Measurements from ENCODE around the gene TADA1.
A peak's percentile ranks its signal among the peaks of the same experiment; 100 is the strongest.

Gene TADA1

GRCh38 chr1:166875734-166876539 lies at the start of gene TADA1:
TADA1 (minus strand) TSS chr1:166876264; CDS start chr1:166876233, 31 bp downstream.
- DNase-seq, result peak; percentile 100

- no peak for DNase-seq
Observed at GRCh38 chr1:166924823-166925541, 48.9 kb upstream of the TADA1 start.

- DNase-seq, result peak; percentile 36
Observed at GRCh38 chr1:166920561-166921475, 44.8 kb upstream of the TADA1 start.

GRCh38 chr1:166918956-166919316 lies 42.9 kb upstream of the TADA1 start:
- DNase-seq, result no peak

- DNase-seq, result no peak
Observed at GRCh38 chr1:166918088-166918955, 42.3 kb upstream of the TADA1 start.

- DNase-seq, result no peak
Observed at GRCh38 chr1:166915941-166916340, 39.9 kb upstream of the TADA1 start.

GRCh38 chr1:166915042-166915441 lies 39.0 kb upstream of the TADA1 start:
- DNase-seq, result no peak

- DNase-seq, result no peak
Observed at GRCh38 chr1:166914111-166914510, 38.0 kb upstream of the TADA1 start.

DNA sequence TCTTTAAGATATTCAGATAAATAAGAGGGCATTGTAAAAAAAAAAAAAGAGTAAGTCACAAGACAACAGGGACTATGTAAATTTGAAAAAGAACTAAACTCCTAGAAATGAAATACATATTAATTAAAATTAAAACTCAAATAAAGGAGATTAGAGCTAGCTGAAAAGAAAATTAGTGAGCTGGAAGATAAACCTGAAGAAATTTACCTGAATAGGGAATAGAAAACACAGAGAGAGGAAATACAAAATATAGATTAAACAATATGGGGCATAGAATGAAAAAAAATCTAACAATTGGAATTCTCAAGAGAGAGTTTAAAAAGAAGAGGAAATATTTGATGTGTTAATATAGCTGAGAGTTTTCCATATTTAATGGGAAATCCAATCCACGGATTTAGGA lies 35.6 kb upstream of the TADA1 start:
- no peak for DNase-seq

- peak; percentile 93 for DNase-seq
Observed at GRCh38 chr1:166910396-166910994, 34.4 kb upstream of the TADA1 start.

DNA sequence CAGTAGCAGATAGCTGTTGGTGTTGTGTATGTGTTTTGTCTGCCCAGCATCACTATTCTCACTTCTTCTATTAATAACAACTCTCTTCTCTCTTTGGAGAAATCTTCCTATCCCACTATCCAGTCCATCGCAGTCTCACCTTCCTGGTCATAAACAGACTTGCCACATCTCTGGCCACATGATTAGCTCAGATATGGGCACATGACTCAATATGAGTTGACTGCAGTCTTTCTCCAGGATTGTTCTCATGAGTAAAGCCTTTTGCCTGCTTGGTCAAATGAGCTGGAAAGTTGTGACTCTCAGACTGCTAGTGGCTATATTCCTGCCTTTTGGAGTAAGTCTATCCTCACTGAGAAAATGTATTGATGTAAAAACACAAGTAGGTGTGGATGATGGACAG lies 32.9 kb upstream of the TADA1 start:
- no peak for DNase-seq

- DNase-seq, result no peak
Observed at GRCh38 chr1:166907763-166908162, 31.7 kb upstream of the TADA1 start.

GRCh38 chr1:166907051-166907450 lies 31.0 kb upstream of the TADA1 start:
- no peak for DNase-seq

GRCh38 chr1:166906647-166907046 lies 30.6 kb upstream of the TADA1 start:
- DNase-seq, result no peak

GRCh38 chr1:166905900-166906299 lies 29.8 kb upstream of the TADA1 start:
- DNase-seq, result no peak

DNA sequence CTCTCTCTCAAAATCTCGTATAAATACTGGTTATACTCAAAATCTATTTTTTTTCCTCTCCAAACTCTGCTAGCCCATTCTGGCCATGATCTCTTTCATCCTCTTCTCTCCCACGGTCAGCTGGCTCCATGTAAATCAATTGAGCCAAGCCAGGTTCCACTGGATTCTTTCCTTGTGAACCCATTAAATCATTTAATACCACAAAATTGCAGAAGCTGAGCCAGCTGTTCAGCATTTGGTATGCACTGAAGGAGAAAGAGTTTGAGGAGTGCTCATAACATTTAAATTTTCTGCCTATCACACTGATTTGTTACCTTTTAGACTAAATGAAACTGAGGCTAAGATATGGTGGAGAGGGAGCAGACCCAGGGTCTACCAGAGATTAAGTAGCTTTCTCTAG lies 29.1 kb upstream of the TADA1 start:
- DNase-seq, result no peak

- no peak for DNase-seq
Observed at GRCh38 chr1:166903232-166903631, 27.2 kb upstream of the TADA1 start.

GRCh38 chr1:166902279-166902678 lies 26.2 kb upstream of the TADA1 start:
- DNase-seq, result no peak

GRCh38 chr1:166900987-166901386 lies 24.9 kb upstream of the TADA1 start:
- DNase-seq, result no peak

DNA sequence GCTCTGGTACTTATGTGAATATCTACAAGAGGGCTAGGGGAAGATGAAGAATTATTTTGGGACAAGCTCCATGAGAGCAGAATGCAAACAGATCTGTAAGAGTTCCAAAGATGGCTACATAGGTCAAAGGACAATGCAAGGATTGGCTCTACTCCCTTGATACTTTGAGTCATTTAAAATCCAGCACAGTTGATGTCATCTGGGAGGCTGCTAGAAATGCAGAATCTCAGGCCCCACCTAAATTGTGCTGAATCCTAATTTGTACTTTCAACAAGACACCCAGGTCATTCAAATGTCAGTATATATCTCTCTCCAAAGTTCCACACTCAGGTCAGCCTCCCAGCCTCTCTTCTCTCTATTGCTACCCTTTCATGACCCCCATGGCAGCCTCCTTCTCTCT lies 23.7 kb upstream of the TADA1 start:
- DNase-seq, result no peak

DNA sequence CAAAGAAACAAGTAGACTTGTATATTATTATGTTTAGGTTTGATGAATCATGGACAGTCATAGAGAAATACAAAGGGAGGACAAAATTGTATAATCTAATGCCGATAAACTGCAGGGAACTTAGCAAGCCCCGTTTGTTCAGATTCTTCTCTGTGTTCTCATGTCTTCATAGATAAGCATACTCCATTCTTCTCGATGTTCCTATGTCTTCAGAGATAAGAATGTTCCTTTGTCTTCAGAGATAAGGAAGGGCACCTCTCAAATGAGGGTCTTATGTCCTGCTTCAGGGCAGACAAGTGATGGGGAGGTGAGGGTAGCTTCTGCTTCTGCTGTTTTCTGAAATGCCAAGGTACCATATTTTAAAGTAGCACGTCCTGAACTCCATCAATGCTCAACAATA lies 19.7 kb upstream of the TADA1 start:
- DNase-seq, result no peak

DNA sequence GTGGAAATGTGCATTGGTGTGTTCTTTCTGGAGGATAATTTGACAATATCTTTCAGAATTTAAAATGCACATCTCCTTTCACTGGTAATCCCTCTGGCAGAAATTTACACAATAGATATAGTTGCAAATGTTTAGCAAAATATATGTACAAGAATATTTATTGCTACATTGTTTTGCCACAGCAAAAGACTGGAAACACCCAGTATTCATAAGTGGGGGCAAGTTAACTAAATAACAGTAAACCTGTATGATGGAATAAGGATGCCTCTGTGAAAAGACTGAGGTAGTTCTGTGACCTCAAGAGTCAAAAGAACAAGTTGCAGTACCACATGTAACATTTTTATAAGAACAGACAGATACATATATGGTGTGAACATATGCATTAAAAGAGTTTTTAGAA lies 13.7 kb upstream of the TADA1 start:
- no peak for DNase-seq
